Keratinocyte (primary cell): Measurements from ENCODE around the gene GSS. TPM values are rescaled to one million over a fixed set of nuclear protein-coding genes. Genes with fewer than 3 reads are reported as not detected.

Experiments used
- DNase-seq: peaks from one replicate; pipeline ENCODE4 v3.0.0-alpha.2; 2011; ENCODE audit warnings: low read depth, missing footprints, low spot score
- FAIRE-seq: peaks from 2 replicates; lab custom pipeline; 2011; peaks lifted over from hg19 to GRCh38; lab: Jason Lieb, UNC
- H2AFZ ChIP-seq: 2 replicates; pipeline ENCODE4 v1.6.0; 2012; ENCODE audit warnings: low read length, control low read depth, inconsistent platforms; ENCODE audit not compliant: control insufficient read depth
- H3K27ac ChIP-seq: 2 replicates; pipeline ENCODE4 v1.5.1; 2011; ENCODE audit warnings: low read length; ENCODE audit not compliant: control insufficient read depth, insufficient read depth
- H3K27me3 ChIP-seq: 3 replicates; pipeline ENCODE4 v1.6.0; 2011; ENCODE audit warnings: low read length; ENCODE audit not compliant: control insufficient read depth, insufficient read depth; ENCODE audit errors: extremely low read depth
- H3K36me3 ChIP-seq, 2 experiments: 2 replicates in 1 of 2; 3 replicates in 1 of 2; pipeline ENCODE4 v1.5.1; 2011; ENCODE audit warnings: low read length in 2 of 2, mild to moderate bottlenecking in 1 of 2; ENCODE audit not compliant: control insufficient read depth in 2 of 2, insufficient read depth in 2 of 2; ENCODE audit errors: extremely low read depth in 1 of 2
- H3K4me1 ChIP-seq: 3 replicates; pipeline ENCODE4 v1.5.1; 2011; ENCODE audit warnings: low read length; ENCODE audit not compliant: control insufficient read depth, insufficient read depth; ENCODE audit errors: extremely low read depth
- H3K4me2 ChIP-seq: 3 replicates; pipeline ENCODE4 v1.6.0; 2011; ENCODE audit warnings: low read depth, low read length; ENCODE audit not compliant: control insufficient read depth, insufficient read depth; ENCODE audit errors: extremely low read depth
- H3K4me3 ChIP-seq, 3 experiments: fragments of 200-600 bp in 1 of 3; sonication (generic) in 1 of 3; 2 replicates in 2 of 3; 3 replicates in 1 of 3; pipeline ENCODE4 v1.5.1; 2011 to 2016; ENCODE audit warnings: low read length in 3 of 3, mild to moderate bottlenecking in 3 of 3, control low read depth in 2 of 3, inconsistent platforms in 1 of 3, low read depth in 1 of 3, mixed read lengths in 1 of 3, mixed run types in 1 of 3, moderate library complexity in 1 of 3; ENCODE audit not compliant: control insufficient read depth in 2 of 3, insufficient read depth in 2 of 3; ENCODE audit errors: extremely low read depth in 1 of 3
- H3K79me2 ChIP-seq: 2 replicates; pipeline ENCODE4 v1.6.0; 2012; ENCODE audit warnings: low read length; ENCODE audit not compliant: control insufficient read depth, insufficient read depth
- H3K9ac ChIP-seq: 3 replicates; pipeline ENCODE4 v1.6.0; 2011; ENCODE audit warnings: low read length; ENCODE audit not compliant: control insufficient read depth, insufficient read depth; ENCODE audit errors: extremely low read depth
- H3K9me1 ChIP-seq: 3 replicates; pipeline ENCODE4 v1.6.0; 2011; ENCODE audit warnings: low read length; ENCODE audit not compliant: control insufficient read depth, insufficient read depth; ENCODE audit errors: extremely low read depth
- H3K9me3 ChIP-seq: 2 replicates; pipeline ENCODE4 v1.5.1; 2012; ENCODE audit warnings: low read depth, low read length; ENCODE audit not compliant: control insufficient read depth
- H4K20me1 ChIP-seq: 3 replicates; pipeline ENCODE4 v1.6.0; 2011; ENCODE audit warnings: low read length; ENCODE audit not compliant: control insufficient read depth, insufficient read depth; ENCODE audit errors: extremely low read depth
- CTCF ChIP-seq, 3 experiments: IDR thresholded peaks in 1 of 3; conservative IDR thresholded peaks in 1 of 3; optimal IDR thresholded peaks in 1 of 3; 2 replicates in 2 of 3; 3 replicates in 1 of 3; pipeline versions ENCODE3 to v1.5.1; 2011; ENCODE audit warnings: low read length in 3 of 3, mild to moderate bottlenecking in 3 of 3, moderate library complexity in 2 of 3, control low read depth in 1 of 3, inconsistent platforms in 1 of 3; ENCODE audit not compliant: insufficient read depth in 2 of 3; ENCODE audit errors: extremely low read depth in 1 of 3
- EZH2 ChIP-seq: IDR thresholded peaks from one replicate; pipeline ENCODE4 v1.6.1; 2012; ENCODE audit warnings: inconsistent platforms, mild to moderate bottlenecking, low read length, moderate library complexity
- dilution Hi-C: fragments of 300-500 bp; cut with MboI; formaldehyde crosslinking; loops from one replicate; pipeline ENCODE4 v1.7.0; 2020; ENCODE audit warnings: low sequenced_read_pairs; ENCODE audit not compliant: extremely low pct_ligation_motif_present
- polyA plus RNA-seq, 5 experiments: library from polyadenylated mRNA; depleted of rRNA in 3 of 5; stranded (reverse) in 3 of 5; stranded (forward) in 1 of 5; unstranded in 1 of 5; fragments of >200 nt; gene quantifications; 1 replicate in 1 of 5; 2 replicates in 3 of 5; 3 replicates in 1 of 5; pipeline versions ENCODE4 v1.2.1 to v1.2.3, GENCODE V29; 2011 to 2012; ENCODE audit warnings: missing spikeins in 2 of 5, low read depth in 1 of 5, low replicate concordance in 1 of 5

GSS gene
- polyA plus RNA-seq, 1 donor (not counting 4 experiments of a cell fraction or from before 2014, with no cell fraction given) = 101 TPM

GRCh38 chr20:34943808-34944567, 11.6 kb downstream of the GSS start:
- no peak for DNase-seq
- Histone ChIP-seq H4K20me1 (no peaks in the 10 kb centered on the region), H3K9ac (peak overlapping the region; percentile 50), H3K4me3 (no peak overlapping the region), H3K27ac (peak overlapping the region; percentile 86), H3K9me1 (no peaks in the 10 kb centered on the region), H3K36me3 (peaks cover 22 to 23% of the 10 kb centered on the region in 2 experiments), H2AFZ (no peak overlapping the region), H3K4me2 (peak overlapping the region; percentile 52), H3K4me1 (peaks cover 28% of the 10 kb centered on the region), H3K27me3 (no peaks in the 10 kb centered on the region), H3K9me3 (no peaks in the 10 kb centered on the region), H3K79me2 (no peaks in the 10 kb centered on the region)
- peak; percentile 72 for FAIRE-seq
- TF ChIP-seq EZH2 (no peak), CTCF (optimal IDR thresholded peaks at IDR 0.05 in 1 of 3, IDR thresholded peaks at IDR 0.05 in 1 of 3, conservative IDR thresholded peaks at IDR 0.05 in 1 of 3; ENCODE audit: extremely low read depth in 1 of 3, insufficient read depth in 2 of 3, low read length in 3 of 3) (no peak)
- dilution Hi-C loops = no loop called here

GRCh38 chr20:34942301-34942700, 13.3 kb downstream of the GSS start:
- H3K4me2 ChIP-seq = no peak overlapping the region
- H3K4me3 ChIP-seq = no peak overlapping the region
- H3K27ac ChIP-seq = no peak overlapping the region
- H2AFZ ChIP-seq = no peak overlapping the region
- no peak overlapping the region for H3K9ac ChIP-seq
- no peaks in the 10 kb centered on the region for H3K79me2 ChIP-seq
- no peak for TF ChIP-seq EZH2
- no peak for TF ChIP-seq CTCF (optimal IDR thresholded peaks at IDR 0.05 in 1 of 3, IDR thresholded peaks at IDR 0.05 in 1 of 3, conservative IDR thresholded peaks at IDR 0.05 in 1 of 3; ENCODE audit: extremely low read depth in 1 of 3, insufficient read depth in 2 of 3, low read length in 3 of 3)
- H3K27me3 ChIP-seq = no peaks in the 10 kb centered on the region
- FAIRE-seq (no peak), DNase-seq (no peak)
- no peaks in the 10 kb centered on the region for H4K20me1 ChIP-seq
- H3K4me1 ChIP-seq = peaks cover 16% of the 10 kb centered on the region
- dilution Hi-C loops = no loop called here
- no peaks in the 10 kb centered on the region for H3K9me3 ChIP-seq
- no peaks in the 10 kb centered on the region for H3K9me1 ChIP-seq
- H3K36me3 ChIP-seq = peaks cover 24 to 33% of the 10 kb centered on the region in 2 experiments
